B cell (primary cell): Measurements from ENCODE around the gene GOLGA1. TPM values are rescaled to one million over a fixed set of nuclear protein-coding genes. Genes with fewer than 3 reads are reported as not detected.

Experiments used
- ATAC-seq: fragments of 200-7000 bp; cut with Tn5 transposase; one replicate; pipeline ENCODE4 v1.10.0; 2021; ENCODE audit warnings: low read depth, mild to moderate bottlenecking, moderate number of reproducible peaks, moderate library complexity
- CTCF ChIA-PET: fragments of 350-600 bp; sonication (Branson Sonifier 250); formaldehyde crosslinking; loops from one replicate; lab custom pipeline; 2021; ENCODE audit warnings: antibody characterized with exemption, inconsistent platforms; lab: Charles Lee
- POLR2A ChIA-PET: fragments of 350-600 bp; sonication (Branson Sonifier 250); formaldehyde crosslinking; loops from one replicate; lab custom pipeline; 2021; ENCODE audit warnings: antibody characterized with exemption; lab: Charles Lee
- DNase-seq: peaks from one replicate; pipeline ENCODE4 v3.0.0; 2013
- H2AFZ ChIP-seq: 2 replicates; pipeline ENCODE4 v1.6.1; 2012; ENCODE audit warnings: mild to moderate bottlenecking, low read depth, low read length; ENCODE audit not compliant: insufficient read depth, poor library complexity, severe bottlenecking
- H3K27ac ChIP-seq, 2 donors: 1 replicate in 1 of 2; 2 replicates in 1 of 2; pipeline ENCODE4 v1.5.1; 2012 to 2013; ENCODE audit warnings: low read length in 2 of 2, mild to moderate bottlenecking in 2 of 2, moderate library complexity in 1 of 2
- H3K27me3 ChIP-seq, 4 experiments: fragments of 200-600 bp in 1 of 4; sonication (generic) in 1 of 4; replicated peaks in 1 of 4; 1 replicate in 2 of 4; 2 replicates in 2 of 4; pipeline versions ENCODE4 v1.6.1 to v1.7.0; 2013 to 2016; ENCODE audit warnings: low read length in 3 of 4, mild to moderate bottlenecking in 2 of 4, mixed read lengths in 1 of 4, moderate library complexity in 1 of 4; ENCODE audit not compliant: insufficient read depth in 4 of 4, control insufficient read depth in 3 of 4; ENCODE audit errors: control extremely low read depth in 1 of 4
- H3K36me3 ChIP-seq, 2 experiments: replicated peaks in 1 of 2; 1 replicate in 1 of 2; 2 replicates in 1 of 2; pipeline versions ENCODE4 v1.6.1 to v1.7.1; 2013; ENCODE audit warnings: low read length in 1 of 2; ENCODE audit not compliant: insufficient read depth in 2 of 2, control insufficient read depth in 1 of 2; ENCODE audit errors: control extremely low read depth in 1 of 2, extremely low read depth in 1 of 2
- H3K4me1 ChIP-seq, 2 donors: fragments of 200-600 bp in 1 of 2; sonication (generic) in 1 of 2; 1 replicate in 1 of 2; 2 replicates in 1 of 2; pipeline versions ENCODE4 v1.5.1 to v1.6.1; 2013 to 2017; ENCODE audit warnings: low read length in 2 of 2; ENCODE audit not compliant: control insufficient read depth in 2 of 2, insufficient read depth in 2 of 2
- H3K4me2 ChIP-seq: replicated peaks from 2 replicates; pipeline ENCODE3; 2012; ENCODE audit warnings: mild to moderate bottlenecking, low read depth, low read length; ENCODE audit not compliant: poor library complexity, severe bottlenecking
- H3K4me3 ChIP-seq, 5 experiments: fragments of 200-600 bp in 1 of 5; sonication (generic) in 1 of 5; 1 replicate in 3 of 5; 2 replicates in 2 of 5; pipeline versions ENCODE4 v1.5.1 to v1.7.0; 2011 to 2016; ENCODE audit warnings: low read length in 4 of 5, mild to moderate bottlenecking in 4 of 5, low read depth in 2 of 5, control low read depth in 1 of 5, moderate library complexity in 1 of 5; ENCODE audit not compliant: insufficient read depth in 1 of 5; ENCODE audit errors: control extremely low read depth in 1 of 5, extremely low read depth in 1 of 5
- H3K79me2 ChIP-seq: fragments of 200-600 bp; sonication (generic); one replicate; pipeline ENCODE4 v1.6.0; 2016; ENCODE audit warnings: low read length; ENCODE audit not compliant: control insufficient read depth, insufficient read depth
- H3K9ac ChIP-seq: fragments of 200-600 bp; sonication (generic); 2 replicates; pipeline ENCODE4 v1.6.1; 2017; ENCODE audit warnings: mild to moderate bottlenecking, low read length, moderate library complexity
- H3K9me3 ChIP-seq, 3 donors: one replicate each; pipeline versions ENCODE4 v1.6.1 to v1.7.1; 2013; ENCODE audit warnings: low read length in 2 of 3; ENCODE audit not compliant: control insufficient read depth in 2 of 3, insufficient read depth in 1 of 3; ENCODE audit errors: control extremely low read depth in 1 of 3
- H4K20me1 ChIP-seq: 2 replicates; pipeline ENCODE4 v1.6.0; 2012; ENCODE audit warnings: mild to moderate bottlenecking, low read length; ENCODE audit not compliant: insufficient read depth, control insufficient read depth, poor library complexity, severe bottlenecking
- H3K27ac Mint-ChIP-seq: one replicate; pipeline ENCODE4 v1.8.0; 2021; ENCODE audit warnings: mixed read lengths
- H3K27me3 Mint-ChIP-seq: one replicate; pipeline ENCODE4 v1.8.0; 2021; ENCODE audit warnings: mixed read lengths
- H3K4me1 Mint-ChIP-seq: one replicate; pipeline ENCODE4 v1.8.0; 2021; ENCODE audit warnings: mixed read lengths
- H3K4me3 Mint-ChIP-seq: one replicate; pipeline ENCODE4 v1.8.0; 2021; ENCODE audit warnings: mixed read lengths
- H3K9me3 Mint-ChIP-seq: one replicate; pipeline ENCODE4 v1.8.0; 2022; ENCODE audit warnings: mixed read lengths; ENCODE audit not compliant: insufficient read depth
- CTCF ChIP-seq: fragments of 200-600 bp; IDR thresholded peaks from one replicate; pipeline ENCODE4 v1.8.0; 2022; ENCODE audit warnings: antibody characterized with exemption, mild to moderate bottlenecking
- EZH2 ChIP-seq: IDR thresholded peaks from 2 replicates; pipeline ENCODE4 v1.6.1; 2012; ENCODE audit warnings: borderline replicate concordance, low read depth, mild to moderate bottlenecking, moderate library complexity, low read length; ENCODE audit not compliant: insufficient read depth, poor library complexity, severe bottlenecking
- WGBS: methylation state at CpG from one replicate; pipeline ENCODE4 v1.1.5; 2013; ENCODE audit warnings: missing lambda C conversion rate; ENCODE audit not compliant: insufficient coverage; 5-methylcytosine and 5-hydroxymethylcytosine counted together
- intact Hi-C: fragments of 100-400 bp; cut with micrococcal nuclease; formaldehyde crosslinking; loops from one replicate; pipeline ENCODE4 v1.10.0; 2022
- polyA plus RNA-seq: library from polyadenylated mRNA; depleted of rRNA; stranded (reverse); fragments of >200 nt; gene quantifications from 2 replicates; pipeline ENCODE4 v1.2.3, GENCODE V29; 2012
- total RNA-seq, 2 donors: library from RNA; stranded (reverse); fragments of 120-200 nt in 1 of 2; gene quantifications; 1 replicate in 1 of 2; 2 replicates in 1 of 2; pipeline versions ENCODE4 v1.2.3 to v1.2.4, GENCODE V29; 2013 to 2022

GOLGA1 gene
- total and polyA plus RNA-seq, 2 donors (not counting 1 experiment from before 2014, with no cell fraction given), result 13.4 to 26.2 TPM

GRCh38 chr9:124882231-124882630, 58.7 kb downstream of the GOLGA1 start:
- H2AFZ ChIP-seq, result no peak overlapping the region
- intact Hi-C loops, result no loop called here

More at GRCh38 chr9:124882231-124882630, 58.7 kb downstream of the GOLGA1 start:
- Histone ChIP-seq H3K4me2 (no peak overlapping the region), H3K27ac (no peak overlapping the region), H3K9ac (no peak overlapping the region), H3K36me3 (peaks cover 0 to 72% of the 10 kb centered on the region in 2 experiments), H3K4me3 (no peak overlapping the region), H3K27me3 (no peaks in the 10 kb centered on the region), H3K9me3 (no peaks in the 10 kb centered on the region), H3K79me2 (no peaks in the 10 kb centered on the region), H3K4me1 (peaks cover 0 to 15% of the 10 kb centered on the region in 2 donors), H4K20me1 (peaks cover 1% of the 10 kb centered on the region)
- ChIA-PET POLR2A (no interaction called here), CTCF (interaction anchor here (0.6 to 1.7 kb wide), 3 partner anchors 12 to 1934 kb away, joined by 3 to 5 read pairs (median 4); no protein-coding TSS in a partner anchor)
- Mint-ChIP-seq H3K9me3 (no peaks in the 10 kb centered on the region), H3K27ac (peak overlapping the region; percentile 10), H3K4me3 (no peak overlapping the region), H3K4me1 (no peaks in the 10 kb centered on the region), H3K27me3 (no peaks in the 10 kb centered on the region)
- ATAC-seq (no peak), DNase-seq (no peak)
- TF ChIP-seq EZH2 (no peak), CTCF (no peak)
- WGBS, result 89% methylated on average over 13 of the region's 13 CpGs
